IPS-18a (cell line): ENCODE data around the gene GRPEL2.
A peak's percentile ranks its signal among the peaks of the same experiment; 100 is the strongest.

Experiments
- H3K27ac ChIP-seq: one replicate; pipeline ENCODE4 v1.5.1; 2013; ENCODE audit warnings: low read length
- H3K27me3 ChIP-seq: one replicate; pipeline ENCODE4 v1.6.1; 2013; ENCODE audit warnings: mild to moderate bottlenecking, low read length; ENCODE audit not compliant: control insufficient read depth, insufficient read depth
- H3K36me3 ChIP-seq: one replicate; pipeline ENCODE4 v1.6.1; 2013; ENCODE audit warnings: low read depth, low read length; ENCODE audit not compliant: control insufficient read depth
- H3K4me1 ChIP-seq: one replicate; pipeline ENCODE4 v1.6.1; 2013; ENCODE audit warnings: low read depth, low read length; ENCODE audit not compliant: control insufficient read depth
- H3K4me3 ChIP-seq: one replicate; pipeline ENCODE4 v1.5.1; 2013; ENCODE audit warnings: low read length
- H3K9ac ChIP-seq: one replicate; pipeline ENCODE4 v1.6.1; 2013; ENCODE audit warnings: mild to moderate bottlenecking, low read length, moderate library complexity
- H3K9me3 ChIP-seq: one replicate; pipeline ENCODE4 v1.6.1; 2013; ENCODE audit warnings: low read depth, low read length; ENCODE audit not compliant: control insufficient read depth

GRPEL2 gene

GRCh38 chr5:149358868-149359495 is 13.7 kb downstream of the GRPEL2 start:
- Histone ChIP-seq H3K27me3 (no peaks in the 10 kb centered on the region), H3K4me3 (peak overlapping the region; percentile 81), H3K27ac (no peak overlapping the region), H3K9me3 (no peaks in the 10 kb centered on the region), H3K4me1 (peaks cover 9% of the 10 kb centered on the region), H3K9ac (no peak overlapping the region), H3K36me3 (peaks cover 4% of the 10 kb centered on the region)

GRCh38 chr5:149360272-149360671 is 15.0 kb downstream of the GRPEL2 start:
- Histone ChIP-seq H3K27ac (no peak overlapping the region), H3K9ac (no peak overlapping the region), H3K36me3 (peaks cover under 1% of the 10 kb centered on the region)

GRCh38 chr5:149362541-149362940 is 17.2 kb downstream of the GRPEL2 start:
- H3K9me3 ChIP-seq: no peaks in the 10 kb centered on the region
- H3K27ac ChIP-seq: no peak overlapping the region
- H3K4me1 ChIP-seq: peaks cover 4% of the 10 kb centered on the region
- H3K4me3 ChIP-seq: no peak overlapping the region
- no peaks in the 10 kb centered on the region for H3K27me3 ChIP-seq
- H3K36me3 ChIP-seq: no peaks in the 10 kb centered on the region
- no peak overlapping the region for H3K9ac ChIP-seq

More at GRCh38 chr5:149360272-149360671, 15.0 kb downstream of the GRPEL2 start:
- Histone ChIP-seq H3K4me3 (no peak overlapping the region), H3K27me3 (no peaks in the 10 kb centered on the region), H3K9me3 (no peaks in the 10 kb centered on the region), H3K4me1 (peaks cover 9% of the 10 kb centered on the region)

GRCh38 chr5:149363358-149363757 is 18.1 kb downstream of the GRPEL2 start:
- H3K4me1 ChIP-seq: peaks cover 7% of the 10 kb centered on the region
- H3K4me3 ChIP-seq: no peak overlapping the region
- no peaks in the 10 kb centered on the region for H3K27me3 ChIP-seq
- no peaks in the 10 kb centered on the region for H3K36me3 ChIP-seq
- no peaks in the 10 kb centered on the region for H3K9me3 ChIP-seq
- H3K9ac ChIP-seq: no peak overlapping the region
- no peak overlapping the region for H3K27ac ChIP-seq

DNA sequence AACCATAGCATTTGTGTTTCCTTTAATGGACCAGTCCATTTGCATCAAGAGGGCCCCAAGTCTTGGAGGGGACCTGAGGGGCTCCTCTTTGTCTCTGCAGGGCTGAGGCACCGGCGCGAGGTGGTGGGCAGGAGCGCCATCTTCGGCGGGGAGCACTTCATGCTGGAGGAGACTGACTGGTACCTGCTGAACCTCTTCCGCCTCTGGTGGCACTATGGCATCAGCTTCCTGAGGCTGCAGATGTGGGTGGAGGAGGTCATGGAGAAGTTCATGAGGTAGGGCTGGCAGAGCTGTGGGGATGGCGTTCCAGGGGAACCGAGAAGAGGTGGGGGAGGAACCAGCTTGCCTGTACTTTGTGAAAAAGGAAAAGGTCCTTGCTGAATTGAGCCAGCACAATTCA is 18.6 kb downstream of the GRPEL2 start:
- Histone ChIP-seq H3K9me3 (no peaks in the 10 kb centered on the region), H3K27ac (no peak overlapping the region), H3K27me3 (no peaks in the 10 kb centered on the region), H3K4me1 (peaks cover 3% of the 10 kb centered on the region), H3K36me3 (no peaks in the 10 kb centered on the region), H3K9ac (no peak overlapping the region), H3K4me3 (no peak overlapping the region)

DNA sequence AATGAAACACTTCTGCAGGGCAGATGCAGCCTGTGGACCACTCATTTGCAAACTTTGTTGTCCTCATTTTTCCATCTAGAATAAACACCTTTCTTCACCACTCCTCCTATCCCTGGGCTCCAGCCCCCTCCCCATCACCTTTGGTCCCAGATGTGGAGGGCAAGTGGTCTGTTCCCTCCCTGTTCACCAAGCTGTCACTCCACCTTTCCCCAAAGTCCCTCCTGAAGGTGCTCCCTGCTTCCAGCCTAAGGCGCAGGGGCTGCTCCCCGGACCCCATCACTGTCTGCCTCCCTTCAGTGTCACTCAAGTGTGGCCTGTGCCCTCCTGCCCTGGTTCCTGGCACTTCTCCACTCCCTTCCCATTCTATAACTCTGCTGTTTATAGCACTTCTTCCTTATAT is 19.4 kb downstream of the GRPEL2 start:
- H3K4me1 ChIP-seq: peaks cover 3% of the 10 kb centered on the region
- H3K9ac ChIP-seq: no peak overlapping the region
- H3K27ac ChIP-seq: no peak overlapping the region
- no peaks in the 10 kb centered on the region for H3K9me3 ChIP-seq
- no peak overlapping the region for H3K4me3 ChIP-seq
- no peaks in the 10 kb centered on the region for H3K36me3 ChIP-seq
- H3K27me3 ChIP-seq: no peaks in the 10 kb centered on the region

- Histone ChIP-seq H3K9me3 (no peaks in the 10 kb centered on the region), H3K27ac (no peak overlapping the region), H3K36me3 (no peaks in the 10 kb centered on the region)
These were observed 20.1 kb downstream of the GRPEL2 start for GRCh38 chr5:149365418-149365817.

DNA sequence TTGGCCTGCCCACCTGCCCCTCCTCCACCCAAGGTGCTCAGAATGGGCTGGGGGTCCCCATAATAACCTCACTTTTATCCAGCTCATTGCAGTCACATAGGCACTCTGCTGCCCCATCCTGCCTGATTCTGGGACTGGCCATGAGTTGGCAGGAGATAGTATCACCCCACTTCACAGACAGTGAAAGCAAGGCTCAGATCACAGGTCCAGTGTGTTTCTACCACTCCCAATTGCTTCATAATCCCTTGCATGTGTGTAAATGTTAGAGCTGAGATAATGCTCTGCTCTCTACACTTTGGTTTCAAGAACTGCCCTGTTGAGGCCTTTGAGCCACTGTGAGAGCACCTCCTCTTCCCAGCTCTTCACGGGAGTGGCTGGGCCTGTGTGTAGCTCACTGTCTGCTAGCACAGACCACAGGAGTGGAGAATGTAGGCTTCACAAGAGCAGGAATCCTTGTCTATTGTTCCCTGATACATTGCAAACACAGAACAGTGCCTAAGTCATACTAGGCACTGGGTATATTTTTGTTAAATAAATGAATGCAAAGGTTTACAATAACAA is 20.9 kb downstream of the GRPEL2 start:
- Histone ChIP-seq H3K9me3 (no peaks in the 10 kb centered on the region), H3K27ac (no peak overlapping the region), H3K4me1 (peaks cover 3% of the 10 kb centered on the region), H3K4me3 (no peak overlapping the region), H3K27me3 (no peaks in the 10 kb centered on the region), H3K36me3 (no peaks in the 10 kb centered on the region), H3K9ac (no peak overlapping the region)

More at GRCh38 chr5:149365418-149365817, 20.1 kb downstream of the GRPEL2 start:
- Histone ChIP-seq H3K4me1 (peaks cover 3% of the 10 kb centered on the region), H3K27me3 (no peaks in the 10 kb centered on the region), H3K9ac (no peak overlapping the region), H3K4me3 (no peak overlapping the region)

GRCh38 chr5:149367249-149367971 is 22.1 kb downstream of the GRPEL2 start:
- H3K9ac ChIP-seq: no peak overlapping the region
- H3K27me3 ChIP-seq: no peaks in the 10 kb centered on the region
- H3K27ac ChIP-seq: no peak overlapping the region
- H3K9me3 ChIP-seq: no peaks in the 10 kb centered on the region
- H3K4me3 ChIP-seq: no peak overlapping the region
- H3K36me3 ChIP-seq: no peaks in the 10 kb centered on the region
- H3K4me1 ChIP-seq: peaks cover 3% of the 10 kb centered on the region

- H3K4me1 ChIP-seq: peaks cover 3% of the 10 kb centered on the region
- no peak overlapping the region for H3K9ac ChIP-seq
- H3K9me3 ChIP-seq: no peaks in the 10 kb centered on the region
- H3K27me3 ChIP-seq: no peaks in the 10 kb centered on the region
- no peaks in the 10 kb centered on the region for H3K36me3 ChIP-seq
- H3K27ac ChIP-seq: no peak overlapping the region
- no peak overlapping the region for H3K4me3 ChIP-seq
These were observed 22.8 kb downstream of the GRPEL2 start for GRCh38 chr5:149367972-149368645.

DNA sequence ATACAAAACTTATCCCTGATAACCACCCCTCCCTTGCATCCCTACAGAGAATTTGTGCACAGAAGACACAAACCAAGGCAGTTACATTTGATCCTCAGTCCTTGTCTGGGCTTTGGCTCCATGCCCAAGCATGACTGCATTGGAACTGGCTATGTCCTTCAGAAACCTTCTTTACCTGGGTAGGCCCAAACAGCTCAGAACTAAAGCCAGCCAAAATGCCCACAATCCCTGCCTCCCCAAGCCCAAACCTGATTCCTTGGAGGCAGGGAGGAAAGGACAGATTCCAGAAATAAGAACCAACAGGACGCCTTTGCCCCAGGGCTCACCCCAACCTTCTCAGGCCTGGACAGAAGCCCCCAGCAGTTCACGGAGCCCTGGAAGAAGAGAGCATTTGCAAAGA is 25.6 kb downstream of the GRPEL2 start:
- Histone ChIP-seq H3K4me1 (peaks cover 3% of the 10 kb centered on the region), H3K4me3 (no peak overlapping the region), H3K27ac (no peak overlapping the region), H3K9ac (no peak overlapping the region), H3K9me3 (no peaks in the 10 kb centered on the region), H3K27me3 (no peaks in the 10 kb centered on the region), H3K36me3 (no peaks in the 10 kb centered on the region)
